ENCODE data around the gene NFYA.

NFYA gene

DNA sequence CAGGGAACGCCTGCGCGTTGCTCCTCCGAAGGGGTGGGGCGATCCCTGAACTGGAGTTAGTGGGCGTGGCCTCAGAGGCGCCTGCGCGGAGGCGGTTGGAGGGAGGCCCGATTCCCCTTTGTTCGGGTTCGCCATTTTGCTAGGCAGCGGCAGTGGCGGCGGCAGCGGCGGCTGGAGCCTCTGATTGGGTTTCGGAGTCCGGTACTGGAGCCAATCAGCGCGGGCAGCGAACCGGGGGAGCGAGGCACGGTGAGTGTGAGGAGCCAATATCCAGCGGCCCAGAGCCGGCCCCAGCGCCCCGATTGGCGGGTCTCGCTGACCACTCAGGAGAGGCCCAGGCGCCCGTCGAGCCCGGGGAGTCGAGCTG lies at the start of gene NFYA:
Gene NFYA, plus strand, starts transcription at position 139 of the 367 bp plus-strand sequence. CDS start 6,116 bp downstream, outside the sequence.
- DNase-seq (ENCODE audit: low spot score) = no peak

DNA sequence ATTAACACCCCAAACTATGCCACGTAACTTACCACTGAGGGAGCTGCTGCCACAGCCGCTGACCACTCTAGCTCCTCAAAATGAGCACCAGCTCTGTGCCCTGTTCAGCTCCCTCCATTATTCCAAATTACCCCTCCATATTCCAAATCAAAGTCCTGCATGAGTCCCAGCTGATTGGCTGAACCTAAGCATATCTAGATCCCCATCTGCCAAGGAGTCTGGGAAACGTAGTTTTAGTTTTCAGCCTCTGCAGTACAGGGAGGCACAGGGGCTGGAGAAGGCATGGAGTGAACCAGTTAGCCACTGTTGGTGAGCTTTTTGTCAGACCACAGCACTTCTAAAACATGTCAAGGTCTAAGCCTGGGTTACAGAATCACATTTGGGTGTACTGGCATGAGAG lies 49.7 kb upstream of the NFYA start:
- DNase-seq (ENCODE audit: low spot score) = no peak

DNA sequence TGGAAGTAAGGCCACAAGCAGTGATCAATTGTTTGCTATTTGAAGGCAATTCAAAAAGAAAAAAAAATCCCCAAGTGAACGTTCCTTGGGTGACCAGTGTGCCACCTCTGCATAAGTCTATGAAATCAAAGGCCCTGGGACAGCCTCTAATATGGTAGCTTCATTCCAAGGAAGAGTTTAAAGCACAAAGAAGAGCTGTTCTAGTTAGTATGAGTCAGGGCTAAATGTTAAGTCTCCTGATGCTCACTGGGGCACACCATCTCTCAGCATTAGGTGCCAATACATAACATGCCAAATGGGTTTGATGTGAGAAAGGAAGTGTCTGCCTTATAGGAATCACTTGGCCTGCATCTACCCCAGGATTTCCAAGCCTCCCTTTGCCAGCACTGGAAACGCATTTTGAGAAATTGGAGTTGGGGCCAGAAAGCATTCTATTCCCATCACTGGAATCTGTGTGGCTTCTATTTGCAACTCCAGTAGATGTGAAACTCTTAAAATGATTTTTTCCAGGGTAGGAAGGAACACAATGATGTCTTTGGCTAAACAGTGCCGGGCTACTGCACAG lies 46.7 kb upstream of the NFYA start:
- DNase-seq (ENCODE audit: low spot score) = no peak

DNA sequence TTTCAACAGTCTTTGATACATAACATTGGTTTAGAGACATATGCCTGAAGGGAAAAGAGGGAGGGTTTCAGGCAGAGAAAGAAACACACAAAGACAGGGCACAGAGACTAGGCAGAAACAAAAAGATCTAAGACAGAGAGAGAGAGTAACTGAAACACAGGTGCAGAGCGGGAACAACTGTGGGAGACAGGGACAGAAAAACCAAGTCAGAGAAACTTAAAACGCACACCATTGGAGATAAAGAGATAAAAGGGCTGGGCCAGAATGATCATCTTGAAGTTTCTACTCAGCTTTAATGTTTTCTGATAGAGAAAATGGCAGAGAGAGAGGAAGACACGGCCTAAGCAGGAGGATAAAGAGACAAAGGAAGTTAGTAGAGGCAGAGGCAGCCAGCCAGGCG lies 45.5 kb upstream of the NFYA start:
- DNase-seq (ENCODE audit: low spot score) = no peak

DNA sequence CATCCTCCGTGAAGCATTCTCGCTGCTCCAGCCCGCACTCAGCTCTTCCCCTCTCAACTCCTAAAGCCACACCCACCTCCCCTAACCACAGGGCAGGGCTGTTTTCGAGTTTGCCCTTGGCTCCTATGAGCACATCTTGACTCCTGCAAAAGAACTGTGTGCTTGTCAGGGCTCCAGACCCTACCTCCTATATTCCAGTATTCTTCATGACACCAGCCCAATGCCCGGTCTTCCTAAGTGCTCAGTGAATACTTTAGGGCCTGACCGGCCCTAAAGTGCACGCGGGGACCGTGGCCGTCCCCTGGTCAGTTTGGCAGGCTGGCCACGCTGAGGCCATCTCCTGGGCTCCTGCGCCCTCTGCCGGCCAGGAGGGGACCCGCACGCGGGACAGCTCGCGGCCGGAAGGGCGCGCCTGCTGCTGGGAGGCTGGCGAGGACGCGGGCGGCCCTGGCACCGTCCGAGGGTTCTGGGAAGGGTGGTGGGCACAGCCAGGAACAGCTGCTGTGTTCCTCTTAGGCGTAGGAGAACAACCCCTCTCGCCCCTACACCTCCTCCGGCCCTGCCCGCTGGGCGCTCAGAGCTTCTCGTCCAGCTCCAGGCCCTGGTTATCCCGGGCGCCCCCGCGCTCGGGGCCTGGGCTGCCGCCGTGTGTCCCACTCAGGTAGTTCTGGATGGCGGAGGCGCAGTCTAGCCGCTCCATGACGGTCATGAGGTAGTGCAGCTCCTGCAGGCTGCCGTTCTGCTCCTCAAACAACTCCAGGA lies 44.8 kb upstream of the NFYA start:
- peak; percentile 38 for DNase-seq (ENCODE audit: low spot score)

DNA sequence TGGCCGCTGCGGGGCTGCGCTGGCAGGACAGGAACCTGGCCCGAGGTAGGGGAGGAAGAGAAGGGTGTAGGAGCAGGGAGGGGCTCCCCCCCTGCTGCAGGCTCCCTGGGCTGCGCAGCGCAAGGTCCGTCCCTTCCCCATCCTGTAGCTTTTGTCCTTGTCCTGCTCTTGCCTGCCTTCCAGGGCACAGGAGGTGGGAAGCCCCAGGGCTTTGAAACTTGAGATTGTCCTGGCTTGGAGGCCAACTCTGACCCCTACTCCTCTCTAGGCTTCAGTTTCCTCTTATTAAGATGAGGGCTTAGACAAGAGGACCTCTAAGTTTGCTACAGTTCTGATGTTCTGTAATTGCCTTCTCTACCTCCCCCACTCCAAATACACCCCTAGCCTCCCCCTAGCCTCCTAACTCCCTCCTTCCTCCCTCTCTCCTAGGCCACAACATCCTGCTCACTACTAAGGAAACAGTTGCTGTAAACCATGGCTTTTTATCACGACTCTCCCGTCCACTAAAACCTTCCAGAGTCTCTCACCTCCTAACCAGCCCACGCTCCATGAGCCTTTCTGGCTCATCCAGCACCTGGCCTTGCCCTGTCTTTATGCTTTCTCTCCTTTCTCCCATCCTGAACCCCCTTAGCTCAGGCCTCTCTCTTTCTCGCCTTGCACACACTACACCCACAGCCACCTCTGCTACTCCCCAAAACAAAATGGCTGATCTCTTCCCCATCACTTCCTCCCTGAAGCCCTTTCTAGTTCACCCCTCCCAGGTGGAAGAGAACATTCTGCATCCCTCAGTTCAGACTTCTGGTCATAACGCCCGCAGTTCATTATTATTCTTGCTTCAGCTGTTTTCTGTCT lies 44.0 kb upstream of the NFYA start:
- no peak for DNase-seq (ENCODE audit: low spot score)

DNA sequence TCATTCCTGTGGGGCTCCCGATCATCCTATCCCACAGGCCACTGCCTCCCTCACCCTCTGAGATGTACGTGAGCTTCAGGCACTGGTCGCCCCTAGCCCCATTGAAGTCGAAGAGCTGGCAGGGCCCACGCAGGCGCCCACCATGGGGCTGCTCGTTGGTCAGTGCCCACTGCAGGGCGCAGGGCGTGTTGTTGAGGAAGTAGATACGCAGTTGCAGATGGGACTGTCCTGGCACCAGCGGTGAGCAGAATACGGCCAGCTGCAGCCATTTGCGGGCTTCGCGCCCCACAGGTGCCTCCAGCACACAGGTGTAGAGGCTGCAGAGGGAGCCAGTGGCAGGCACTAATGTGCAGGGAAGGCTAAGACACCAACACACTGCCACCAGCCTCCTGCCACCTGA lies 39.9 kb upstream of the NFYA start:
- no peak for DNase-seq (ENCODE audit: low spot score)

DNA sequence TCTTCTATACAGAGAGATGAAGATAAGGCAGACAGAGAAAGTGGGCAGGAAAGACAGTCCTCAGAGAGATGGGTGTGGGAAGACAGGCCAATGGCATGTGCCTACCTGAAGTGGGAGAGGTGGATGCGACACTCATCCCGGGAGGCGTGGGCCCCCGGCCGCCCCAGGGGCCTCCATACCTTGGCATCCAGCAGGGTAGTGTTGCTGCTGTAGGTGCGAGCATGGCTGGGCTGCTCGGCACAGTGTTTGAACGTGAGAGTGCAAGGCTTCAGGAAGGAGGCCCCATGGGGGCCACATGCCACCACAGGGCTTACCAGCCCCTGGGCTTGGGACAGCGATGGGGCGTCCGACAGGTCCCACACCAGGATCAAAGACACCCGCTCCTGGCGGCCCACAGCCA lies 39.0 kb upstream of the NFYA start:
- DNase-seq (ENCODE audit: low spot score) = no peak

DNA sequence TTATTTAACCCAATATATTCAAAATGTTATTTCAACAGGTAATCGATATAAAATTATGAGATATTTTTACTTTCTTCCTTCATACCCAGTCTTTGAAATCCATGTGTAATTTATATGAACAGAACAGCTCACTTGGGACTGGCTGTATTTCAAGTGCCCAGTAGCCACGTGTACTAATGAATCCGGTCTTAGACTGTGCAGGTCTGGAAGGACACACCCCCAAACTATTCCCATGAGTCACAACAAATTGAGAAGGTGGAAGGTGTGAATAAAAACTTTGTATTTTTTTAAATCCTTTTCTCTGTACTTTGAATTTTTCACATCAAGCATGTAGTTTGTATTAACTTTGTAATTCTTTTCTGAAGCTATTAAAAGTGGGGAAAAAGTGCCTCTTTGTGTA lies 36.6 kb upstream of the NFYA start:
- DNase-seq (ENCODE audit: low spot score) = no peak

DNA sequence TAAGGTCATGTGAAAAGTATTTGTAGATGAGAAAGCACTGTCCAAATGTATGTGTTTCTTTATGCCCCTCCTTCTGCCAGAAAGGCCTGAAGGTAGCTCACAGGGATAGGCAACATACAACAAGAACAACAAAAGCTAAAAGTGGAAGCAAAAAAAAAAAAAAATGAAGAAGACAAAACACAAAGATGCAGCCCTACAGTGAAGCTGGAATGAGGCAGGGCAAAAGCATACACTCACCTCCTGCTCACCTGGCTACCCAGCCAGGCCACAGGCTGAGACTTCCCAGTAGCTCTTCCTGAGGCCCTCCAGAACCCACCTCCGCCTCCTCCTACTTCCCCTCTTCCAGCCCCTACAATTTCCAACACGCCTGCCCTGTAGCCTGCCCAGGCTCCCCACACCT lies 36.2 kb upstream of the NFYA start:
- DNase-seq (ENCODE audit: low spot score) = no peak

DNA sequence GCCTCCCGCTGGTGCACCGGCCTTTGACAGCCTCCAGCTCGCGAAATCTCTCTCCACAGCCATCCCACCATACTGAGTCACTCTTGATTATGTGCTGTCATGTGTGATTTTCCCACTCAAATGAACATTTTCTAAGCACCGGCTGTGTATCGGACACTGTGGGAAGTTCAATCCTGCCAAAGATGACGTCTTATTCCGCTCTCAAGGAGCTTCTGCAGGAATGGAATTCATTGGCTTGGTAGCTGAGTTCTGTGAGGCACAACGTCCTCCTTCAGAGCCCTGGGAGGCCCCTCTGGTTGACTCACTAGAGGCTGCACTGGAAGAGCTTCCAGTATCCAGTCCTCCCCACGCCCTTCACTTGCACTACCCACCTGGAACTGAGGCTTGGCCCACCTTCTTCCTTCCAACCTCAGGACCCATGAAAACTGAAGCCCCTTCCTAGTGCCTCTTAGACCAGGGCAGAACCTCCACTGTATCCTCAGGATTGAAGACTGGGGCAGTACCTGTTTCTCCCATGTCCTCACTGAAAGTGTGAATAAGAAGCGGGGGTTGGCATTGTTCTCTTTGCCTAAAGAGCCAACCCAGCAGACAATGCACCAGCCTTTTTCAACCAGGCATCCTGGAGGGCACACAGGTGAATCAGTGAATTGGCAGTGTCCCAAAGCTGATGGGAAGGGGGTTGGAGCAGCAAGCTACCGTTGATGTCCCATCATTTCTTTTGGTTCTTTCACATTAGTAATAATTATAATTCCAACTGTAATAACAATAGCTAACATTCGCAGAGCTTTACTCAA lies 35.5 kb upstream of the NFYA start:
- DNase-seq (ENCODE audit: low spot score) = no peak

DNA sequence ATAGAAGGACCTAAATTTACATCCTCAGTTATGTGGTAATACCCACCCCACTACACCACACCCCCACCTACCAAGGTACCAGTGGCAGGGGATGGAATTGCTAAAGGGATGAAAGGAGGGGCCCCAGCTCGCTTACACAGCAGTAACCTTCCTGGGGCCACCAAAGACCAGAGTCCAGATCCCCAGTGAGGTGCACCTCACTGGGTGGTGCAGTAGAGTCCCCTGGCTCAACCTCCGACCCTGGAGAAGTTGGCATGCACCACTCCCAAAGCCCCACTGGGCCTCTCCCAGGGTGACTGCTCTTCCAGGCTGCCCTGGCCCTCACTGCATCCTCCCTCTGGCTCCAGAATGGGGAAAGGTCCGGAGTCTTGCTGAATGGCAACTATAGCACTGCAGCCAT lies 34.6 kb upstream of the NFYA start:
- DNase-seq (ENCODE audit: low spot score) = no peak

DNA sequence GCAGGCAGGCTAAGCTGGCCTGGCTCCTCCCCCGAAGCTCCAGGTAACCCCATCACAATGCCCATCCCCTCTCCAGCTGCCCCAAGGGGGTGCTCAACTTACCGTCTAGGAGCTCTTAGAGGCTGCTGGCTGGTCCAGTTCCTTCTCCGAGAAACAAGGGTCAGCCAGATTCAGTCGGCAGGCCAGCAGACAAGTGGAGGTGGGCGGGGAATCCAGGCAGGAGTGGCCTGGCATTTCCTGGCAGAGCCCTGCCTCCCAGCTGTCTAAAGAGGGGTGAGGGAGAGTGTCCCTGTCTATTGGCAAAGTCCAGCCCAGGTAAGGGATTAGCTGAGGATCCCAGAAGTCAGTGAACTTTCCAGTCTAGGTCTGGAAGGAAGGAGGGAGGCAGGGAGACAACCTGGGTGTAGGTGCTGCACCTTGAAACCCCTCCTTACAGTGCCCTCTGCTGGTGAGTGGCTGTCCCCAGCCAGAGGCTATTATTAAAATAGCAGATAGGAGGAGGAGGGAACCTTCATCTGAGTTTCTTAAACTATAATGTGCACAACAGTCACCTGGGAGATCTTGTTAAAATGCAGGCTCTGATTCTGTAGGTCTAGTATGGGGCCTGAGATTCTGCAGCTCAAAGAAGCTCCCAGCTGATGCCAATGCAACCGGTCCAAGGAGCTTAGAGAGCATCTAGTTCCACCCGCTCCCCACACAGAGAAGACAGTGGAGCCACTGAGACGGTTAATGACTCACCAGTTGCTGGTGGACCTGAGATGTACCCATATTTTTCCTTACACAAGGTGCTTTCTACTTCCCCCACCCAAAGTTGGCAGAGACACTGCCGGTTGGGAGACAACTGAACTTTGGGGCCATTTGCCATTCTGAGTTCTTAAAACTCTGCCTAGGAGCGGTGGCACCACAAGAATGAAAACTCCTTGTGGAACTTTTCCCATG lies 33.4 kb upstream of the NFYA start, which contains the start of gene UNC5CL:
Gene UNC5CL, minus strand, starts transcription at position 162 of the 939 bp plus-strand sequence. CDS start 4,147 bp downstream, outside the sequence.
- no peak for DNase-seq (ENCODE audit: low spot score)

DNA sequence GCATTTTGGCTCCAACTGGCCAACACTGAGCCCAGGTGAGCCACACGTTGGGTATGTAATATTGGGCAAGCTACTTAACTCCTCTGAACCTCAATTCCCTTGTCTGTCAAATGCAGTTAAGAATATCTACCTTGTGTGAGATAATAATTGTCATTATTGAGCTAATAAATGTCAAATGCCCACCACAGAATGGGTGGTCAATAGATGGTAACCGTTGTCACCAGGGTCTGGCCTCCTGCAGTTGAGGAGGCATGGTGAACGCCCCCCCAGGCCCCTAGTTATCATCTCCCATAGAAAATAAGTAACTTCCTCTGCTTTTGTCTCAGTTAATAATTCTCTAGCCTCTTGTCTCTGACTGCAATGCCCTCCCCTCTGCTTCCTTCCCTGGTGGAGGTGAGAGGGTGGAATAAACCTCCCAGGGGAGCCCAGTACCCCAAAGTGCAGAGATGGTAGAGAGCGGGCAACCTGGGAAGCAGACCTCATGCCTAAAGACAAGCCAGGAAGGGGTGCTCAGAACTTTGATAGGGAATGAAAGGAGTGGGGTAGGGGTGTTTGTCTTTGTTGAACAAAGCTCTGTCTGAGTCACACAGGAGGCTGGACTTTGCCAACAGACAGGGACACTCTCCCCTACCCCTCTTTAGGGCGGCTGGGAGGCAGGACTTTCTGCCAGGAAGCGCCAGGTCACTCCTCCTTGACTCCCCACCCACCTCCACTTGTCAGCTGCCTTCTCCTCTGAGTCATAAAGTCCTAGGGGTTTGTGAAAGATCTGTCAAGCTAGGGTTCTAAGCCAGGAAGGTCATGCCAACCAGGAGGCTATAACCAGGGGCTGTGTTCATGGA lies 32.5 kb upstream of the NFYA start:
- DNase-seq (ENCODE audit: low spot score) = no peak

DNA sequence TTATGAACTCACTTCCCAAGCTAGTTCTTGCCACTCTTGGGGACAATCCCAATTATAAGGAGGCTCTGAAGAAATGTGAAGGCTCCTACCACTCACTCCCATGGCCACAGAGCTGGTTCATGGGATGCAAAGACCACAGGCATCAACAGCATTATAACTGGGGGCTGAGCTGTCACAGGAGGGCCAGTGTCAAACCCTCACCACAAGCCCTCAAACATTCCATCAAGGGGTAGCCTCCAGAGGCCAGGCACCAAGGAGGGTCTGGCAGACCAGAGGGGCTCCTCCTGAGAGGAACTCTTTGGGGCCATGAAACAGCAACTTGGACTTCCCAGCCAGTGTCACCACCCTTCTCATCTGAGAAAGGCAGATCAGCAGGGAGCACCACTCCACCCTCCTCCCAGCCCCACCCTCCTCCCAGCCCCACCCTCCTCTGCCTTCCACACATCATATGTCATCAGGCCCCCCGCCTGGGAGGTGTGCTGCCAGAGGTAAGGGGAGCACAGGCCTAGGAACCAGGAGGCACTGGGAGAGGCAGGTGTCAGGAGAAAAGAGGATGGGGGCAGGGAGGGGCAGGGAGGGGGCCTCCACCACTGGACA lies 31.7 kb upstream of the NFYA start:
- DNase-seq (ENCODE audit: low spot score) = no peak

DNA sequence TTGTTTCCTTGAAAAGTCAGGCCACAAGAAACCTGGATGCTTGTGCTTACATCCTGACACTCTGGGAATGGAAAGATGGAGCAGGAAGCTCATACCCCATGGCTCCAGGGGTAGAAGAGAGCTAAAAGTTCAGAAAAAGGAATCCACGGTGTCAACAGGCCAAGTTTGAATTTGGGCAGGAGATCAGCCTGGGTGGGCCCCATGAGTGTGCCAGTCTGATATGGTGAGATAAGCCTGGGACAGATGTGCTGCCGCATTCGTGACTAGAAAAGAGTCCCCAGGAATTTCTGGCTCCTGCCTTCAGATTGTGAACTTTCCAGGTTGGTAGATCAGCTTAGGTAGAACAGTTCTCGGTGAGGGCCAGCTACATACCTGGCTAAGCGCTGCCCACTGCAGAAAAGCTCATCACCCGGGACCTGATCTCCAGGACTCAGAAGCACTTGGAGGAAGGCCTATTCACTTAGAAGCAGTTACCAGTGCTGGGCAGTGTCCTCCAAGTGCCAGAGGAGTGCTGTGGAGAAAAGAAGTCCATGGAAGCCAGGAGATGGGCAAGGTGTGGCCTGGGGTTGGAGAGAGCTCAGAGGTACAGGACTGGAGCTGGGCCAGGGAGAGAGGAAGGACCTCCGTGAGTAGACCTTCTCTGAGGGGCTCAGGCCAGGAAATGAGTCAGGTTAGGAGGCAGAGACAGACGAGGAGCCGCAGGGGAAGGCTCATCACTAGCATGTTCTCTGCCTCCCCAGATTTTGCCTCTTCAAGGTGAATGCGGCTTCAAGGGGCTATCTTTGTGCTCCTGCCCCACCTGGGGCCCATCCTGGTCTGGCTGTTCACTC lies 30.3 kb upstream of the NFYA start, which contains the start of gene TSPO2:
Gene TSPO2, plus strand, starts transcription at position 242 of the 830 bp plus-strand sequence. Its CDS starts 519 bp downstream, at position 761.
- no peak for DNase-seq (ENCODE audit: low spot score)

DNA sequence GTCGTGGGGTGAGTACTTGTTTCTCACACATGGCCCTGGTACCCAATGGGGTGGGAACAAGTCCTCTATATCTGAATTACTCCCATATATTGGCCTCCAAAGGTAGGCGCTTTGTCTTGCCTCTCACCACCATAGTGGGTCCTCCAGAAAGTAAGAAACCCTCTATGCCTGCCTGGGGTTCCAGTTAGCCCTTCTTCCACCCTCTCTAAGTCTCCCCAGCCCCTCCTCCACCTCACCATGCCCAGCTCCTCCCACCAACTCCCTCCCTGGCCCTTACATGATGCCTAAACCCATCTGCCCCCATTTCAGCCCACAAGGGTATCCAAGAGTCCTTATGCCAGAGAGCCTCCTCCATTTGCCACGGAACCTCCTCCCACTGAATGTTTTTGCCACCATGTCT lies 29.6 kb upstream of the NFYA start:
- no peak for DNase-seq (ENCODE audit: low spot score)

DNA sequence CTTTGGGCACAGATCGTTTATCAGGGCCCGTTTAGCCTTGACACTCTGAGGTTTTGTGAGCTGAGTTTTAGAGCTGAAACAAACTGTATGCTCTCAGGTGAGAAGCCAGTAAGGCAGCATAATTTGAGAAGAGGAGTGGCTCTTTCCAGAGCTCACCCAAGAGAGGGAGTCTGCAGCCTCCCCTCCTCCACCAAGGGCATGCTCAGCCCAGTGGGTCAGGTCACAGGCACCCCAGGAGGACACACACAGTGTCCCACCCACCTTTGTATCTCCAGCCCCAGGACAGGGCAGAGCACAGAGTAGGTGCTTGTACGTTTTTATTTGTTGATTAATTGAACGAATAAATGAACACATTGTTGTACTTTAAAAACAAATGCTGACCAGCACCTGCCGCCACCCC lies 27.1 kb upstream of the NFYA start:
- DNase-seq (ENCODE audit: low spot score) = no peak

DNA sequence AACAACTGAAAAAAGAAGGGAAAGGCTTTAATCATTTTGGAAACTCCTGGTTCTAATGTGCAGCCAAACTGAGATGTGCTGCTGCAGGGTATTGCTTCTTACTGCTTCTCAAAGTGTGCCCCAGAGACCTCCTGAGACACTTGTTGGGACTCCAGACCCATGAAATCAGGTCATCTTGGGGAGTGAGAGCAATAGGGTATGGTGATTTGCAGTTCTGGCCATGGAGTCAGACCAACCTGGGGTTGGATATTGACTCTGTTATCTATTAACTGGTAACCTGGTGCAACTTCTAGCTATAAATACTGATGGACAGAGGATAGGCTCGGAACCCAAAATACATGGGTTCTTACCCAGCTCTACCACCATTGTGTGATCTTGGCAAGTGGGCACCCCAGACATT lies 26.7 kb upstream of the NFYA start:
- DNase-seq (ENCODE audit: low spot score) = no peak
